WI38 (cell line): ENCODE results near the gene RDH11.
A peak's percentile ranks its signal among the peaks of the same experiment; 100 is the strongest.

Experiments used
- H3K4me3 ChIP-seq: 2 replicates; pipeline ENCODE4 v1.5.1; 2011; ENCODE audit warnings: low read depth, mild to moderate bottlenecking, control low read depth, low read length
- TF ChIP-seq, protein P1 (sequence below): IDR thresholded peaks from 2 replicates; pipeline ENCODE4 v1.5.1; 2012; ENCODE audit warnings: low read depth, mild to moderate bottlenecking, control low read depth, low read length

The RDH11 gene

DNA sequence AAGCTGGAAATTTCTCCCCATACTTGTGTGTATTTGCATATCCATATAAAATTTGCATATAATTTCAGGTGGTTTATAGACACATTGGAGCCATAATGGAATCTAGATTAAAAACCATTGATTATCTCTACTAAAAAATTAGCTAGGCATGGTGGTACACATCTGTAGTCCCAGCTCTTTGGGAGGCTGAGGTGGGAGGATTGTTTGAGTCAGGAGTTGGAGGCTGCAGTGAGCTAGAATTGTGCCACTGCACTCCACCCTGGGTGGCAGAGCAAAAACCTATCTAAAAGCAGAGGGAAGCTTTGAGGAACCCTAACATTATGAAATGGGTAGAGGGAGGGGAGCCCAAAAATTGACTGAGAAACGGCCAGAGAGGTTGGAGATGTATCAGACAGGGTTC lies 2.6 kb upstream of the RDH11 start:
- TF ChIP-seq, protein P1, sequence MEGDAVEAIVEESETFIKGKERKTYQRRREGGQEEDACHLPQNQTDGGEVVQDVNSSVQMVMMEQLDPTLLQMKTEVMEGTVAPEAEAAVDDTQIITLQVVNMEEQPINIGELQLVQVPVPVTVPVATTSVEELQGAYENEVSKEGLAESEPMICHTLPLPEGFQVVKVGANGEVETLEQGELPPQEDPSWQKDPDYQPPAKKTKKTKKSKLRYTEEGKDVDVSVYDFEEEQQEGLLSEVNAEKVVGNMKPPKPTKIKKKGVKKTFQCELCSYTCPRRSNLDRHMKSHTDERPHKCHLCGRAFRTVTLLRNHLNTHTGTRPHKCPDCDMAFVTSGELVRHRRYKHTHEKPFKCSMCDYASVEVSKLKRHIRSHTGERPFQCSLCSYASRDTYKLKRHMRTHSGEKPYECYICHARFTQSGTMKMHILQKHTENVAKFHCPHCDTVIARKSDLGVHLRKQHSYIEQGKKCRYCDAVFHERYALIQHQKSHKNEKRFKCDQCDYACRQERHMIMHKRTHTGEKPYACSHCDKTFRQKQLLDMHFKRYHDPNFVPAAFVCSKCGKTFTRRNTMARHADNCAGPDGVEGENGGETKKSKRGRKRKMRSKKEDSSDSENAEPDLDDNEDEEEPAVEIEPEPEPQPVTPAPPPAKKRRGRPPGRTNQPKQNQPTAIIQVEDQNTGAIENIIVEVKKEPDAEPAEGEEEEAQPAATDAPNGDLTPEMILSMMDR: no peak
- H3K4me3 ChIP-seq: no peak overlapping the region

GRCh38 chr14:67697006-67697405 lies 1.4 kb upstream of the RDH11 start:
- TF ChIP-seq, protein P1: no peak
- H3K4me3 ChIP-seq: no peak overlapping the region

GRCh38 chr14:67694791-67695393 lies 672 bp downstream of the RDH11 start:
- TF ChIP-seq, protein P1: no peak
- peak overlapping the region; percentile 92 for H3K4me3 ChIP-seq

DNA sequence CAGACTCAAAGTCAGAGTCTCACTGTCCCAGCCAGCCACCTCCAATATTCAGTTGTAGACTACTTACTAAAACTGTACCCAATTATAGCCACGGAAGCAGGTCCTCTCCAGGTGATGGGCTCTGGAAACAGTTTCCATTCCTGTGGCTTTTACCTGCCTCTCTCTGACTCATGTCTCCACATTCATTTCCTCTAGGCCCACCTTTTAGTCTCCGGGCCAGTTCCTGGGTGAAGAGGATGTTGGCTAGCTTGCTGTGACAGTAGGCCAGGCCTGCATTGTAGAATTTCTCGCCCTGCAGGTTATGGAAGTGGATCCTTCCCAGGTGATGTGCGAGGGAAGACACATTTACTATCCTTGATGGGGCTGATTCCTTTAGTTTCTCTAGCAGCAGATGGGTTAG lies 5.6 kb downstream of the RDH11 start:
- TF ChIP-seq, protein P1: no peak
- no peak overlapping the region for H3K4me3 ChIP-seq

GRCh38 chr14:67683842-67684241 lies 11.7 kb downstream of the RDH11 start:
- no peak overlapping the region for H3K4me3 ChIP-seq
- TF ChIP-seq, protein P1: no peak

DNA sequence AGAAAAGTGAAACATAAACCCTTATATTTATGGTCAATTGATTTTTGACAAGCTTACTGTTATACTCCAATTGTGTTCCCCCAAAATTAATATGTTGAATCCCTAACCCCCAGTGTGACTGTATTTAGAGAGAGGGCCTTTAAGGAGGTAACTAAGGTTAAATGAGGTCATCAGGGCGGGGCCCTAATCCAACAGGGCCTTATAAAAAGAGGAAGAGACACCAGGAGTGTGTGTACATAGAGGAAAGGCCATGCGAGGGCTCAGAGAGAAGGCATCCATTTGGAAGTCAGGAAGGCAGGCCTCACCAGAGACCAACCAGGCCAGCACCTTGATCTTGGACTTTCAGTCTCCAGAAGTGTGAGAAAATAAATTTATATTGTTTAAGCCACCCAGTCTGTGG lies 14.6 kb downstream of the RDH11 start:
- TF ChIP-seq, protein P1: no peak
- H3K4me3 ChIP-seq: no peak overlapping the region

GRCh38 chr14:67680121-67680602 lies 15.4 kb downstream of the RDH11 start:
- H3K4me3 ChIP-seq: no peak overlapping the region
- TF ChIP-seq, protein P1: no peak
